T-helper 1 cell (primary cell): Measurements from ENCODE around the gene ADSS2.
"Not testable (repeated sequence)": the region's sequence is repeated elsewhere in the genome, so short reads cannot be mapped to it uniquely, and the experiment has no call there.

Experiments used
- DNase-seq, 5 donors: peaks; one replicate each; pipeline ENCODE4 v3.0.0-alpha.2; 2012 to 2020
- total RNA-seq, 4 donors: gene quantifications; one replicate each; lab custom pipeline; 2026; lab: John Stamatoyannopoulos, UW

ADSS2 gene
- 49.0 to 56.0 (median 51.9) reads per million in 4 donors for total RNA-seq

DNA sequence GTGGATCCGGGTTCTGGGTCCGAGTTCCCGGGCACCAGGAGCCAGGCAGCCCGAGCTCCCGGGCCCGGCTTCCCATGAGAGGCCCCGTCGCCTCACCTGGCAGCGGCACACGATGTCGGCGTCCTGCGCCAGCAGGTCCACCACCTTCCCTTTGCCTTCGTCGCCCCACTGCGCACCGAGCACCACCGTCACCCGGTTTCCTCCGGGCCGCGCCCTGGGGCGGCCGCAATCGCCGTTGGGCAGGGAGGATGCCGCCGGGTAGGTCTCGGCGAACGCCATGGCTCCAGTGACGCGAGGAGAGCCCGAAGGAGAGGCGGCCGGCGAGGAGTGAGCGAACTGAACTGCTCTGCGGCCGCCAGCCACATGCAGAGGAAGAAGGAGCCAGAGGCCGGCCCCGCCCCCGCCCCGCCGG is at the start of gene ADSS2:
Gene ADSS2 (minus strand): TSS at position 371 of the 412 bp plus-strand sequence. CDS start 92 bp downstream, at position 279.
- DNase-seq, result no peak

DNA sequence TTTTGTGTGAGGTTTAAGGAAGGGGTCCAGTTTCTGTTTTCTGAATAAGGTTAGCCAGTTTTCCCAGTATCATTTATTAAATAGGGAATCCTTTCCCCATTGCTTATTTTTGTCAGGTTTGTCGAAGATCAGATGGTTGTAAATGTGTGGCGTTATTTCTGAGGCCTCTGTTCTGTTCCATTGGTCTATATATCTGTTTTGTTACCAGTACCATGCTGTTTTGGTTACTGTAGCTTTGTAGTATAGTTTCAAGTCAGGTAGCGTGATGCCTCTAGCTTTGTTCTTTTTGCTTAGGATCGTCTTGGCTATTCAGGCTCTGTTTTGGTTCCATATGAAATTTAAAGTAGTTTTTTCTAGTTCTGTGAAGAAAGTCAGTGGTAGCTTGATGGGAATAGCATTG is 48.8 kb upstream of the ADSS2 start:
- not testable (repeated sequence) for DNase-seq

DNA sequence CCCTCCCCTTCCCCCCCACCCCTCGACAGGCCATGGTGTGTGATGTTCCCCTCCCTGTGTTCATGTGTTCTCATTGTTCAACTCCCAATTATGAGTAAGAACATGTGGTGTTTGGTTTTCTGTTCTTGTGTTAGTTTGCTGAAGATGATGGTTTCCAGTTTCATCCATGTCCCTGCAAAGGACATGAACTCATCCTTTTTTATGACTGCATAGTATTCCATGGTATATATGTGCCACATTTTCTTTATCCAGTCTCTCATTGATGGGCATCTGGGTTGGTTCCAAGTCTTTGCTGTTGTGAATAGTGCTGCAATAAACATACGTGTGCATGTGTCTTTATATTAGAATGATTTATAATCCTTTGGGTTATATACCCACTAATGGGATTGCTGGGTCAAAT is 47.8 kb upstream of the ADSS2 start:
- not testable (repeated sequence) for DNase-seq

DNA sequence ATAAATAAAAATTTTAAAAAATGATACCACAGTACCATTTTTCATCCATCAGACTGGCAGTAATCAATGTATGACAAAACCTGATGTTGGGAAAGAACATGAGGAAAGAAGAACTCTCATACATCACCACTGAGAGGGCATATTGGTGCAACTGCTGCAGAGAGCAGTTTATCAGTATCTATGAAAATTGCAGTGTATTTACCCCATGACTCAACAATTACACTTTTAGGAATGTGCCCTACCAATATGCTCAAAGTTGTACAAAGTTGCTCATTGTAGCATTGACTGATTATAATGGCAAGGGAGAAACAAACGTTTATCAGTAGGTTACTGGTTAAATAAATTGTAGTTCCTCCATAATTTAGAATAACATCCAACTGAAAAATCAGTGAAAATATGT is 46.1 kb upstream of the ADSS2 start:
- DNase-seq, result no peak

DNA sequence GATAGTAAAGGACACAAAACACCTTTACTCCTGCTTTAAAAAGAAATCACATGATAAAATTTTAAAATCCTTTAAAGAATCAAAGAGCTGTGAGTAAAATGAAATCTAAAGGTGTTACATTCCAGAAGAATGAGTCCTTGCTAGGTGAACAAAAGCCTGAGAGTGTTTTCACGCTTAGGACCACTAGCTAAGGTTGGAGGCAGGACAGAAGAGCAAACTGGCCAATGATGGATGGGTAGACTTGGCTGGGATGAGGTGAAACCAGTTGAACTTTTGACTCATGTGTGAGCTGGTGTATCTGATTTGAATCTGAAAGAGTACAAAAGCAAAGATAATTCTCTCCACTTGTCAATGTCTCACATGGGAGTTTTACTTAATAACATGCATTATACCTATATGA is 44.5 kb upstream of the ADSS2 start:
- DNase-seq, result no peak

DNA sequence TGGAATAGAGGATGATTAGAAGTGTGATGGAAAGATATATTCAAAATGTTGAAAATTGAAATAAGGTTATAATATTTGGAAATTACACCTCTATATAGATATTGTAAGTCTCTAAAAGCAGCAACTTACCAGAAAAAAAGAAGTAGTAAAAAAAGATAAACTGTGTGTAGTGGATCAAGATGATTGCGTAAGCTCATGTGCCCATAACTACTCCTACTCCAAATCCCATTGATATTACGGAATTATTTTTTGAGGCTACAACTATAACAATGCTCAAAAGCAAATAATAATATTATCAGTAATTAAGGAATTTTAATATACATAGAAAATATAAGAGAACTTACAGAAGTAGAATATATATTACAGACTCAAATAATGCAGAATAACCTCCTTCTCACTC is 42.9 kb upstream of the ADSS2 start:
- DNase-seq, result no peak

DNA sequence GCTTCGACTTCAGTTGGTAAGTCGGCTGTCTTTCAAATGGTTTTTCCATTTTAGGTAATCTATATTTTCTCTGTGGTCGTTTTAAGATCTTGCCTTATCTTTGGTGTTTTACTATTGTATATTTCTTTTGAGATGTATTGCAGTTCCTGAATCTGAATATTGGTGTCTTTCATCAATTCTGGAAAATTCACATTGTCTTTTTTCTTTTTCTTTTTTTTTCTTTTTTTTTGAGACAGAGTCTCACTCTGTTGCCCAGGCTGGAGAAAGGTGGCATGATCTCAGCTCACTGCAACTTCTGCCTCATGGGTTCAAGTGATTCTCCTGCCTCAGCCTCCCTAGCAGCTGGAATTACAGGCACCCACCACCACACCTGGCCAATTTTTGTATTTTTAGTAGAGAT is 33.3 kb upstream of the ADSS2 start:
- not testable (repeated sequence) for DNase-seq

DNA sequence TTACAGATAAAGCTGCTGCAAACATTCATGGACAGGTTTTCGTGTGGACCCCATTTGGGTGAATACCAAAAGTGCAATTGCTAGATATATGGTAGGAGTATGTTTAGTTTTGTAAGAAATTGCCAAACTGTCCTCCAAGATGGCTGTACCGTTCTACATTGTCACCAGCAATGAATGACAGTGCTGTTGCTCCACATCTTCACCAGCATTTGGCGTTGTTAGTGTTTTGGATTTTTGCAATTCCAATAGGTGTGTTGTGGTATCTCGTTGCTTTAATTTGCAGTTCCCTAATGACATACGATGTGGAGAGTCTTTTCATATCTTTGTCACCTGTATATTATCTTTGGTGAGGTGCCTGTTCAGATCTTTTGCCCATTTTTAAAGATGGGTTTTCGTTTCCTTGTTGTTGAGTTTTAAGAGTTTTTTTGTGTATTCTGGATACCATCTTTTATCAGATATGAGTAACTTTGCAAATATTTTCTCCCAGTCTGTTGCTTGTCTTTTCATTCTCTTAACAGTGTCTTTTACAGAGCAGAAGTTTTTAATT is 21.4 kb upstream of the ADSS2 start:
- DNase-seq, result no peak

DNA sequence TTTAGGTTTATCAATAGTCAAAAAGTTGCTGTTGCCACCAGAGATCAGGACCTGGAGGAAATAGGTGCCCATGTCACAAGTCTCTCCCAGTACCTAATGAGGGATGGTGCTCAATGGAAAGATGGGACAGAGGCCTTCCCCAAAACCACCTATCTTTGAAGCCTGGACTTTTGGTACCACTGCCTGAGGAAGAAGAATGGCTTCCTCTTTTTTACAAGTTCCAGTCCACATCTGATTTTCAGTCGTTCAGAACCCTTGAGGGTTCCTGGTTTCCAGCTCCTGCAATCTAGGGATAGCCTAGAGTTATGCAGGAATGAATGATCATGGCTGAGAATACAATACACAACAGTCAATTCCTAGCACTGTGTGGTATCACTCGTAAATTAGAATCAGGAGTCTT is 15.0 kb upstream of the ADSS2 start:
- DNase-seq, result no peak

DNA sequence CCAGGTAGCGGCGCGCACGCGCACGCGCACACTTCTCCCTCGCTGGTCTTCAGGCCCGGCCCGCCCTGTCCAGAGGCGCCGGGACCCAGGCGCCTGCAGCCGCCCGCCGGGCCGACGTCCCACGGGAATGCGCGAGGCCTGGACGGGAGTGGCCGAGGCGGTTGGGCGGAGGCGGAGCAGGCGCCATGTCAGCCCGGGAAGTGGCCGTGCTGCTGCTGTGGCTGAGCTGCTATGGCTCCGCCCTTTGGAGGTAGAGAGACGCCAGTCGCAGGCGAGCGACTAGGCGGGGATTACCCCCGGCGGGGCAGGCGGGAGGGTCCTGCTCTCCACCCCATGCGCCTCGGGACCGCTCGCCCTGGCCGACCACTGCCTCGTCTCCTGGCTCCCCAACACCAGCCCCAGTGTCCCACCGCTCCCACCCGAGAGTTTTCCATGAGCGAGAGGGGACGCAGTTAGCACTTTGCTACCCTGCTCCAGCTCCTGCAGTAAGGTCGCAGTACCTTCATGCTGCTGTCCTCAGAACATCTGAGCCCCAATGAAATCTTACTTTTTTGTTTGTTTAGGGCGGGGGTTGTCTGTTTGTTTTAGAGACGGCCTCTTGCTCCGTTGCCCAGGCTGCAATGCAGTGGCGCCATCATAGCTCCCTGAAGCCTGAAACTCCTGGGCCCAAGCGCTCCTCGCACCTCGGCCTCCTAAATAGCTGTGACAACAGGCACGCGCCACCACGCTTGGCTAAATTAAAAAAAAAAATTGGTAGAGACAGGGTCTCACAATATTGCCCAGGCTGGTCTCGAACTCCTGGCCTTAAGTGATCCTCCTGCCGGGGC is 9.7 kb upstream of the ADSS2 start, which contains the start of gene CATSPERE:
Gene CATSPERE (plus strand): TSS at position 29 of the 827 bp plus-strand sequence. CDS start 157 bp downstream, at position 186.
- peak; percentile 52 to 81 (median 65) for DNase-seq

DNA sequence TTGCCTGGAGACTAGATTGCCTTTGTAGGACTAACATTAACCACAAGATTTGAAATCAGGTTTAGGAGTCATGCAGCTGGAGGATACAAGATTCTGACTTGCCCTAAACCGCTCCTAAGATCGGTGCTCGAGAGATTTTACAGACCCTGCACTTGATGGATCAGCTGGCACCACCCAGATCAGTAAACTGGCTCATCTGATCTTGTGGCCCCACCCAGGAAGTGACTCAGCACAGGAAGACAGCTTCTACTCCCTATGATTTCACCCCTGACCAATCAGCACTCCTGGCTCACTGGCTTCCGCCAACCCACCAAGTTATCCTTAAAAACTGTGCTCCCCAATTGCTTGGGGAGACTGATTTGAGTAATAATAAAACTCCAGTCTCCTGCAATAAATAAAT is 8.5 kb upstream of the ADSS2 start:
- peak in 1 of 5 donors; percentile 60 for DNase-seq

DNA sequence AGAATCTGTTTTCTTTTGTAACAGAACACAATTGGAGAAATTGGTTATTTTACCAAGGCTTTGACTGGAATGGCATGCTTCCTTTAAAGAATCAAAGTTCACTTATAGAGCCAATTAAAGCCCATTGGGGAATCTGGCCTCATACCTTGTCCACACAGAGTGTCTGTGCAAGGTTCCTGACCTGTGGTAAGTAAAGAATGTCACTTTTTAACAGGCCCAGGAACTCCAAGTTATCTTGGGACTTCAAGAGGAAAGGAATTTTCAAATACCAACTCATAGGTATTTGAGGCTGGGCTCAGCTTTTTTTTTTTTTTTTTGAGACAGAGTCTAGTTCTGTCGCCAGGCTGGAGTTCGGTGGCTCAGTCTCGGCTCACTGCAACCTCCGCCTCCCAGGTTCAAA is 7.1 kb upstream of the ADSS2 start:
- DNase-seq, result no peak

DNA sequence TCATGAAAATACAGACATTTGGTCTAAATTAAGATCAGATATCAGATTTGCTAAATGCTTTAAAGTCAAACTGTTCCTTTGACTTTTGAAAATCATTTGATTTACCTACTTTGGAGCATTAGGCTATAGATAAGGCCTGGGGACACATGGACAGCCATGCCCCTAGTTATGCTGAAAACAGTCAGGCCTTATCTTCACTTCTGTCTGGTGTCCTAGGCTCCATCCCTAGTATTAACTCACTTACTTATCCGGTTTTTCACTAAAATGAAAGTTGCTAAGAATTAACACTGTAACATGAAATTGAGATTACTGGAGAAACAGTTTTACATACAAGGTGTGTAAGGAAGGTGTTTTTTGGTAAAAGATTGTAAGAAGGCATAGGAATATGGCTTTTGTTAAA is 4.9 kb upstream of the ADSS2 start:
- no peak for DNase-seq

DNA sequence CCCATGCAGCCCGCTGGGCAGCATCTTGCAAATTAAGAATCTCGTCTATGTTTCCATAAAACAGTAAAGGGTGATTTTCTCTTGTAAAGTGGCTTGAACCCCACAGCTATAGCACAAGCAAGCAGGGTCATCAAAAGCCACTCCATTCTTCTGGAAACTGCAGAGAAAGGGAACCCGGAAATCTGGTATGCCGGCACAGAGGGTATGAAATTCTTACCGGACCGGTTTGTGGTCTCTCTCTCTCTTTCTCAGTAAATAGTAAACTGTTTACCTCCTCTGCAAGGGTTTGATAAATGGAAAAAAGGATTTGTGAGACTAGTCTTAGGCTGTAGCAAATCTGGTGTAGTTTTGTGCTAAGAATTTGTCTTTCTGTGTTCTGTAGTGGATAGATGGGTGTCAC is 2.7 kb upstream of the ADSS2 start:
- no peak for DNase-seq

DNA sequence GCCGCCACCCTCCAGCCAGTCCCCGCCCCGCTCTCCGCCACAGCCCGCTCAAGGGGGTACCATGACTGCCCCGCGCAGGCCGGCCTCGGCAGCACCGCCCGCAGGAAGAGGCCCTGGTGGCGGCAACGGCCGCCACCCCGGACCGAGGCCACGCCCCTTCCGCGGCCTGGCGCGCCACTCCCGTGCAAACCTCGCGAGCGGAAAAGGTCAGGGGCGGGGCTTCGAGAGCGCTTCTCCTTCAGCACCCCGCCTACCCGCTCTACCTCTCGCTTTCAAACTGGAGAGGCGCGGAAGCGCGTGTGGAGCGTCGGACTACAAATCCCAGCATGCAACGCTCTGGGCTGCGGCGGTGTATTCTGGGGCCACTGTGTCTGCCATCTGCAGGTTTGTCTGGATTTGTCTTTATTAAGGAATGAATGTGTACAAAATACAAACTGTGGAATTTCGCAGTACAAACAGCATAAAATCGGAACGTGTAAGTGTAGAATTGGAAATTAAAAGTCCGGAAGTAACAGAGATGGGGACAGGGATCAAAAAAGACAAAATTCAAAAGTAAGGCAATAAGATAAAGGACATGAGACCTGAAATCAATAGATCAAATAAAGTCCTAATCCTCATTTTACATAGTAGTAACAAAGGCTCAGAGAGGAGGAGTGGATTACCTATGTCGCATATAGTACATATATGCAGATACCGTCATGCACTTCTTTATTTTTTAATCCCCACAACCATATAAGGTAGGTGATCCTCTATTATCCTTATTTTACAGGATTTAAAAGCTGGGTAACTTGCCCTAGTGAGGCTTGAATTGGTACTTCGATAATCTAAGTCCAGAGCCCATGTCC is 464 bp upstream of the ADSS2 start:
- peak; percentile 99 for DNase-seq

DNA sequence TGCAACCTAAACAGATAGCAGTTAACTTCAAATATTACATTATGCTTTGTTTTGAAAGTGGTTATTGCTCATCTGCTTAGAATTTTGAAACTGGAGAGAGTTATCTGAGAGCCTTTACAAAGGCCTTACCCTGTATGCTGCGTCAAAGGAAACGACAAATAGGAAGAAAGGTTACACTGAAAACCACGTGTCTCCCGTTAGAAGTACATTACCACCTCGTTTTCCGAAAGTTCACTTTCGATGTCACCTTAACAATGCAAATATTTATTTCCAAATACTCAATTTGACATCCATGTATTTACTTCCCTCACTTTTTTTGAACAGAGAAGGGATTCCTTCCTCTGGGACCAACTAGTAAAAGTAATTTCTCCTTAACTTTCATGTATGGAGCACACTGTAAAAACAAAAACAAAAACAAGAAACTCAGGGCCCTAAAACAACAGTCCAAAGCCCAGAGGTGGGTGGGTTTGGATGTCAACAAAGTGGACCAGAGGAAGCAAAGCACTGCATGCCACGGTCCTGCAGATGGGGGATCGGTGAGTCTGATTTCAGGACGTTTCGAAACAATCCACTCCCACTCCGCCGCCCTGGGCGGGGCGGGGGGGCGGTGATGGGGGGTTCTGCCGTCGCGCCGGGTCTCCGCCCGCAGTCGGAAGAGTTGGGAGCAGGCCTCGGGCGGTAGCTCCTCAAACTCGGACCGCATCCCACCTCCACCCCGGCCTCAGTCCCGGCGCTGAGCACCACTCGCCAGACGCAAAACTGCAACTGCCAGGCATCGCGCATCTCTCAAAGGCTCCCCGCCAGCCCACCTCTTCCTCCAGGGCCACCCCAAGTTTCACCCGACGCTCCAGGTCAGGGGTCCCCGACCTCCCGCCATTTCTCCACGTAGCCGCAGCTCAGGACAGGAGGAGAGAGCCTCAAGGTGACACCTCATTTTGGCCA is 841 bp downstream of the ADSS2 start:
- peak; percentile 28 to 71 (median 51) for DNase-seq

DNA sequence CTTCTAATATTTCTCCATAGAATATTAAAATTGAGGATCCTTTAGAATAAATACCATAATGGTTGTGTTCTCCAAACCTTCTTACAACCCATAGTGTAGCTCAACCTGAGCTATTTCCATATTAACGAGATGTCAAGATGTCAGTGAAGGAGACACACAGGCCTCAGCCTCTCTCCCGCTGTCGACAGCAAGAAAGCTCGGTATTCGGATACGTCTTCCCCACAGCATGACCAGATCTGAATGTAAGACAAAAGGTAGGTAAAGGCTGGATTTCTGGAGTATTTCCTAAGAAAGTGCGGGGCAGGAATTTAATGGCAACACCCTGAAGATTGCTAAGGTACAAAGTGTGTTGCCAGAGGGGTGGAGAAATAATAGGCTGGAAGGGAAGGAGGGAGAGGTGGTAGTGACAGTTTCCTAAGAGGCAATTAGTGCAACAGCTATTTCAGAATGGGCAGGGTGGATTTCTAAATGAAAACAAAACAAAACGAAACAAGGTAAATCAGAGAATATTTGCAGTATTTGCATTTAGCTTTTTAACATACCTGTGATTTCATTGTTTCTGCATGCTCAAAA is 1.7 kb downstream of the ADSS2 start:
- DNase-seq, result no peak

DNA sequence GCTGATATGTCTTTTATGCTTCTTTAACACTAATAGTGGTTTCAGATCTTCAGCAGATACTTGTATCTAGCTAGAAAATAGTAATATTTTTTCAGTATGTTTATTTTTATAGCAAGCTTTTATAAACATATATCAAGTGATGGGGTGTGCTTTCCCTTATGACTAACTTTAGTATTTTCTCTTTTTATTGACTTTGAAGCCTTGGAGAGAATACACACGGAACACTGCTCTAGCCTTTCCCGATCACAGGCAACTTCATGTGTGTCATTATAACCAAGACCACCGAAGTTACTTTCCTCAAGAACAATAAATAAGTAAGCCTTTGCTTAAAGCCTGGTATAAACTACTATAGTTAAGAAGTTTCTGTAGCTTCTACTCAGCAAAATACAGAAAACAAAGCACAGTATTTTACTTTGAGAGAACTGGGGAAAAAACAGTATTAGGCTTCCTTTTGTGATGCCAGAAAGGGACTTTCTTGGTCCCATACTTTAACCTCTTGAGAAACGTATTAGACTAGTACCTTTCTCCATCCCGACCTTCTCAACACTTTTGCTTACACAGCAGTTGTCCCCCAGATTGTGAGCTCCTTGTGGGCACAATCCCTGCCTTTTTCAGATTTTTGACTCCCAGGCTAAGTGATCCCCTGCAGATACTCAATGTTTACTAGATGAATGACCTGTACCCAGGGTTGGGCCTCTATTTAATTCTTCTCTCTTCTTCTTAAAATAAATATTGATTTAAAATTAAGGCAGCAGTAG is 3.3 kb downstream of the ADSS2 start:
- DNase-seq, result no peak

DNA sequence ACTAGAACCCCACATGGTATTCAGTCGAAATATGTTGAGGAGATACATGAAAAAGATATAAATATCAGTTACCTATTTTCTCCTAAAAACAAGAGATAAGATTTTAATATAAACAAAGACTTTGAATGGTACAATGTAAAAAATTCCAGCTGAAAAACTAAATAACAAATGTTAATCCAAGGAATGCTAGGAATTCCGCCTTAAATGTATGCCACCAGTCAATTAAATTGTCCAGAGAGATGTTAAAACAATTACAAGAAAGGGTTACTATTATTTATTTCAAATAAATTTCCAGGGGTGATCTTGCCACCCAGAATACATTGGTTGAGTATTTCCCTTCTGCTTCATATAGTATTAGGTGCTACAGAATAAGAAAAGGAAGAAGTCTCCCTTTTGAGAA is 4.2 kb downstream of the ADSS2 start:
- DNase-seq, result no peak

DNA sequence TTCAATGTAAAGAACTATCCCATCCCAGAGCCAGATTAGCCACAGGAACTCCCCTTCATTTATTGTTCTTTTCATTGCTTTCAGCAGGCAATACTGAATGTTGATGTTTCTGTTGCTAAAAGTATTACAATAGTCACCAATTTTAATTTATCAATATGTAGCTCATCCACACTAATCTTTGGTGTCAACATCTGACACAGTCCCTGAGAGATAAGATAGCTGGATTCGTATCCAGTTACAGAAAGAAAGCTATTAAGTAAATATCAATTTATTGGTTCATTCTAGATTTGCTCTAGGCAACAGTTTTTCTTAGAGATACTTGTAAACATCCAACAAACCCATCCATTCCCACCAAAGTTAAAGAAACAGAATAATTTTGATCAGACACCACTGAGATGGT is 4.7 kb downstream of the ADSS2 start:
- no peak for DNase-seq
